Hematopoietic multipotent progenitor cell (in vitro differentiated cells): Measurements from ENCODE around the gene NEBL. TPM values are rescaled to one million over a fixed set of nuclear protein-coding genes. Genes with fewer than 3 reads are reported as not detected.

ENCODE experiments used
- DNase-seq, 3 donors: peaks; one replicate each; pipeline ENCODE4 v3.0.0-alpha.2; 2011 to 2015; ENCODE audit warnings: low read depth in 2 of 3, low spot score in 2 of 3
- small RNA-seq: library from RNA; depleted of rRNA; stranded (forward); fragments of <200 nt; gene quantifications from one replicate; pipeline ENCODE3, GENCODE V24; 2012
- total RNA-seq: library from RNA; depleted of rRNA; stranded (reverse); fragments of >200 nt; gene quantifications from one replicate; pipeline ENCODE4 v1.2.3, GENCODE V29; 2012

The NEBL gene
- total RNA-seq, 1 donor: 0.27 TPM

GRCh38 chr10:20737107-20737506, 160.0 kb downstream of the NEBL start:
- no peak for DNase-seq

Small RNA genes within 50 kb of the gene (small RNA-seq; reads per million reads assigned to genes)
- gene AL157398.1 (not detected), gene MTND1P21 (not detected)
